PC-3 (cell line): Measurements from ENCODE around the gene LMTK2.

ENCODE experiments used
- EZH2 ChIP-seq: fragments of 300-600 bp; sonication (generic); IDR thresholded peaks from one replicate; pipeline ENCODE4 v1.6.1; 2017; ENCODE audit warnings: antibody characterized with exemption, mild to moderate bottlenecking, low read length; ENCODE audit not compliant: unreplicated experiment
- TF ChIP-seq, protein P1 (sequence below): fragments of 300-600 bp; sonication (generic); conservative IDR thresholded peaks from 2 replicates; pipeline ENCODE4 v1.5.1; 2017; ENCODE audit warnings: antibody characterized with exemption, low read depth, mild to moderate bottlenecking, low read length

DNA sequence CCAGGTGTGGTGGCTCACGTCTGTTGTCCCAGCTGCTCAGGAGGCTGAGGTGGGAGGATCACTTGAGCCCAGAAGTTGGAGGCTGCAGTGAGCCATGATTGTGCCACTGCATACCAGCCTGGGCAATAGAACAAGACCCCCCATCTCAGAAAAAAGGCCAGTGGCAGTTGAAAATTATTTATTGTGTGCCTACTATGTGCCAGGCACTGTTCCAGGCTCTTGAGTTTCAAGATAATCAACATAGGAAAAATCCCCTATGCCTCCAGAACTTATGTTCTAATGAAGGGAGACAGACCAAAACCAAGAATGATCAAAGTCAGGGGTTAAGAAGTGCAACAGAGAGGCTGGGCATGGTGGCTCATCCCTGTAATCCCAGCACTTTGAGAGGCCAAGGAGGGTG lies 42.4 kb upstream of the LMTK2 start:
- TF ChIP-seq, protein P1, sequence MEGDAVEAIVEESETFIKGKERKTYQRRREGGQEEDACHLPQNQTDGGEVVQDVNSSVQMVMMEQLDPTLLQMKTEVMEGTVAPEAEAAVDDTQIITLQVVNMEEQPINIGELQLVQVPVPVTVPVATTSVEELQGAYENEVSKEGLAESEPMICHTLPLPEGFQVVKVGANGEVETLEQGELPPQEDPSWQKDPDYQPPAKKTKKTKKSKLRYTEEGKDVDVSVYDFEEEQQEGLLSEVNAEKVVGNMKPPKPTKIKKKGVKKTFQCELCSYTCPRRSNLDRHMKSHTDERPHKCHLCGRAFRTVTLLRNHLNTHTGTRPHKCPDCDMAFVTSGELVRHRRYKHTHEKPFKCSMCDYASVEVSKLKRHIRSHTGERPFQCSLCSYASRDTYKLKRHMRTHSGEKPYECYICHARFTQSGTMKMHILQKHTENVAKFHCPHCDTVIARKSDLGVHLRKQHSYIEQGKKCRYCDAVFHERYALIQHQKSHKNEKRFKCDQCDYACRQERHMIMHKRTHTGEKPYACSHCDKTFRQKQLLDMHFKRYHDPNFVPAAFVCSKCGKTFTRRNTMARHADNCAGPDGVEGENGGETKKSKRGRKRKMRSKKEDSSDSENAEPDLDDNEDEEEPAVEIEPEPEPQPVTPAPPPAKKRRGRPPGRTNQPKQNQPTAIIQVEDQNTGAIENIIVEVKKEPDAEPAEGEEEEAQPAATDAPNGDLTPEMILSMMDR, result no peak
- TF ChIP-seq EZH2, result no peak
